Renal cortex interstitium (tissue), 11 donors: Measurements from ENCODE around the gene RPS14. TPM values are rescaled to one million over a fixed set of nuclear protein-coding genes. Genes with fewer than 3 reads are reported as not detected.

Source experiments
- DNase-seq, 11 donors: peaks; one replicate each; pipeline ENCODE4 v3.0.0-alpha.2; 2013; ENCODE audit warnings: low read depth in 9 of 11, low spot score in 4 of 11; ENCODE audit errors: extremely low read depth in 1 of 11
- polyA plus RNA-seq, 3 donors: library from polyadenylated mRNA; unstranded; fragments of 120-200 nt; gene quantifications; one replicate each; pipeline ENCODE4 v1.2.1, GENCODE V29; 2013; ENCODE audit not compliant: insufficient read length in 3 of 3

The RPS14 gene
- polyA plus RNA-seq, 3 donors, result 1,682 to 2,258 (median 2,070) TPM

- peak; percentile 51 to 83 (median 73) for DNase-seq
Observed at GRCh38 chr5:150410524-150411244, 38.9 kb downstream of the RPS14 start.

GRCh38 chr5:150409638-150410523, 39.7 kb downstream of the RPS14 start:
- DNase-seq, result peak; percentile 63 to 87 (median 78)

- no peak for DNase-seq
Observed at GRCh38 chr5:150408231-150408943, 41.2 kb downstream of the RPS14 start.

- DNase-seq, result no peak
Observed at GRCh38 chr5:150407096-150407720, 42.3 kb downstream of the RPS14 start.

GRCh38 chr5:150406723-150407095, 42.8 kb downstream of the RPS14 start:
- no peak for DNase-seq

GRCh38 chr5:150406103-150406722, 43.3 kb downstream of the RPS14 start:
- no peak for DNase-seq

- DNase-seq, result no peak
Observed at GRCh38 chr5:150404941-150405816, 44.4 kb downstream of the RPS14 start.

- DNase-seq, result no peak
Observed at GRCh38 chr5:150404535-150404934, 45.0 kb downstream of the RPS14 start.

GRCh38 chr5:150404121-150404520, 45.4 kb downstream of the RPS14 start:
- no peak for DNase-seq

- no peak for DNase-seq
Observed at GRCh38 chr5:150402901-150403342, 46.6 kb downstream of the RPS14 start.

- no peak for DNase-seq
Observed at GRCh38 chr5:150402229-150402773, 47.2 kb downstream of the RPS14 start.

GRCh38 chr5:150401376-150402228, 47.9 kb downstream of the RPS14 start:
- no peak for DNase-seq

GRCh38 chr5:150401076-150401375, 48.5 kb downstream of the RPS14 start:
- no peak for DNase-seq

- no peak for DNase-seq
Observed at GRCh38 chr5:150400316-150401075, 49.0 kb downstream of the RPS14 start.

- DNase-seq, result no peak
Observed at GRCh38 chr5:150399524-150400211, 49.9 kb downstream of the RPS14 start.
